Measurements from ENCODE around the gene DDX6.

GRCh38 chr11:118771547-118772288, 19.2 kb downstream of the DDX6 start:
- TF ChIP-seq MYNN (tag by site-specific recombination; IDR thresholded peaks at IDR 0.05; ENCODE audit: borderline replicate concordance) (no peak), ZNF792 (tag by site-specific recombination; IDR thresholded peaks at IDR 0.05) (no peak), CTCF (tag by site-specific recombination; IDR thresholded peaks at IDR 0.05) (no peak), ZNF175 (tag by site-specific recombination; IDR thresholded peaks at IDR 0.05) (no peak)
- TF ChIP-seq, protein P1, sequence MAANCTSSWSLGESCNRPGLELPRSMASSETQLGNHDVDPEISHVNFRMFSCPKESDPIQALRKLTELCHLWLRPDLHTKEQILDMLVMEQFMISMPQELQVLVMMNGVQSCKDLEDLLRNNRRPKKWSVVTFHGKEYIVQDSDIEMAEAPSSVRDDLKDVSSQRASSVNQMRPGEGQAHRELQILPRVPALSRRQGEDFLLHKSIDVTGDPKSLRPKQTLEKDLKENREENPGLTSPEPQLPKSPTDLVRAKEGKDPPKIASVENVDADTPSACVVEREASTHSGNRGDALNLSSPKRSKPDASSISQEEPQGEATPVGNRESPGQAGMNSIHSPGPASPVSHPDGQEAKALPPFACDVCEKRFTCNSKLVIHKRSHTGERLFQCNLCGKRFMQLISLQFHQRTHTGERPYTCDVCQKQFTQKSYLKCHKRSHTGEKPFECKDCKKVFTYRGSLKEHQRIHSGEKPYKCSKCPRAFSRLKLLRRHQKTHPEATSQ (tag by site-specific recombination; IDR thresholded peaks at IDR 0.05), result no peak
- TF ChIP-seq, protein P2, sequence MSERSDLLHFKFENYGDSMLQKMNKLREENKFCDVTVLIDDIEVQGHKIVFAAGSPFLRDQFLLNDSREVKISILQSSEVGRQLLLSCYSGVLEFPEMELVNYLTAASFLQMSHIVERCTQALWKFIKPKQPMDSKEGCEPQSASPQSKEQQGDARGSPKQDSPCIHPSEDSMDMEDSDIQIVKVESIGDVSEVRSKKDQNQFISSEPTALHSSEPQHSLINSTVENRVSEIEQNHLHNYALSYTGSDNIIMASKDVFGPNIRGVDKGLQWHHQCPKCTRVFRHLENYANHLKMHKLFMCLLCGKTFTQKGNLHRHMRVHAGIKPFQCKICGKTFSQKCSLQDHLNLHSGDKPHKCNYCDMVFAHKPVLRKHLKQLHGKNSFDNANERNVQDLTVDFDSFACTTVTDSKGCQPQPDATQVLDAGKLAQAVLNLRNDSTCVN (tag by site-specific recombination; optimal IDR thresholded peaks at IDR 0.05), result no peak
- TF ChIP-seq, protein P3, sequence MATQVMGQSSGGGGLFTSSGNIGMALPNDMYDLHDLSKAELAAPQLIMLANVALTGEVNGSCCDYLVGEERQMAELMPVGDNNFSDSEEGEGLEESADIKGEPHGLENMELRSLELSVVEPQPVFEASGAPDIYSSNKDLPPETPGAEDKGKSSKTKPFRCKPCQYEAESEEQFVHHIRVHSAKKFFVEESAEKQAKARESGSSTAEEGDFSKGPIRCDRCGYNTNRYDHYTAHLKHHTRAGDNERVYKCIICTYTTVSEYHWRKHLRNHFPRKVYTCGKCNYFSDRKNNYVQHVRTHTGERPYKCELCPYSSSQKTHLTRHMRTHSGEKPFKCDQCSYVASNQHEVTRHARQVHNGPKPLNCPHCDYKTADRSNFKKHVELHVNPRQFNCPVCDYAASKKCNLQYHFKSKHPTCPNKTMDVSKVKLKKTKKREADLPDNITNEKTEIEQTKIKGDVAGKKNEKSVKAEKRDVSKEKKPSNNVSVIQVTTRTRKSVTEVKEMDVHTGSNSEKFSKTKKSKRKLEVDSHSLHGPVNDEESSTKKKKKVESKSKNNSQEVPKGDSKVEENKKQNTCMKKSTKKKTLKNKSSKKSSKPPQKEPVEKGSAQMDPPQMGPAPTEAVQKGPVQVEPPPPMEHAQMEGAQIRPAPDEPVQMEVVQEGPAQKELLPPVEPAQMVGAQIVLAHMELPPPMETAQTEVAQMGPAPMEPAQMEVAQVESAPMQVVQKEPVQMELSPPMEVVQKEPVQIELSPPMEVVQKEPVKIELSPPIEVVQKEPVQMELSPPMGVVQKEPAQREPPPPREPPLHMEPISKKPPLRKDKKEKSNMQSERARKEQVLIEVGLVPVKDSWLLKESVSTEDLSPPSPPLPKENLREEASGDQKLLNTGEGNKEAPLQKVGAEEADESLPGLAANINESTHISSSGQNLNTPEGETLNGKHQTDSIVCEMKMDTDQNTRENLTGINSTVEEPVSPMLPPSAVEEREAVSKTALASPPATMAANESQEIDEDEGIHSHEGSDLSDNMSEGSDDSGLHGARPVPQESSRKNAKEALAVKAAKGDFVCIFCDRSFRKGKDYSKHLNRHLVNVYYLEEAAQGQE (tag by site-specific recombination; IDR thresholded peaks at IDR 0.05), result no peak

All from HEK293 (cell line).